Trophoblast cell (in vitro differentiated cells and primary cell): Measurements from ENCODE around the gene ARL6IP6.
A peak's percentile ranks its signal among the peaks of the same experiment; 100 is the strongest.

ENCODE experiments used
- DNase-seq, 2 donors: peaks; one replicate each; pipeline ENCODE4 v3.0.0-alpha.2; 2016
- H2AFZ ChIP-seq: 2 replicates; pipeline ENCODE4 v1.6.1; 2013; ENCODE audit warnings: low read length, moderate library complexity, mild to moderate bottlenecking; ENCODE audit not compliant: insufficient read depth, poor library complexity
- H2AK5ac ChIP-seq: 2 replicates; pipeline ENCODE4 v1.6.1; 2013; ENCODE audit warnings: mild to moderate bottlenecking, low read length
- H2BK120ac ChIP-seq: 2 replicates; pipeline ENCODE4 v1.6.1; 2013; ENCODE audit warnings: low read length, mild to moderate bottlenecking, moderate library complexity; ENCODE audit not compliant: insufficient read depth, poor library complexity
- H2BK12ac ChIP-seq: 2 replicates; pipeline ENCODE4 v1.6.1; 2013; ENCODE audit warnings: mild to moderate bottlenecking, low read length, moderate library complexity
- H2BK5ac ChIP-seq: 2 replicates; pipeline ENCODE4 v1.6.1; 2013; ENCODE audit warnings: low read length, low read depth, moderate library complexity, mild to moderate bottlenecking; ENCODE audit not compliant: poor library complexity
- H3K14ac ChIP-seq: 2 replicates; pipeline ENCODE4 v1.6.1; 2013; ENCODE audit warnings: mild to moderate bottlenecking, low read length
- H3K18ac ChIP-seq: 2 replicates; pipeline ENCODE4 v1.6.1; 2013; ENCODE audit warnings: mild to moderate bottlenecking, low read length
- H3K23ac ChIP-seq: 2 replicates; pipeline ENCODE4 v1.6.1; 2013; ENCODE audit warnings: low read length
- H3K27ac ChIP-seq: 2 replicates; pipeline ENCODE4 v1.5.1; 2013; ENCODE audit warnings: low read depth, mild to moderate bottlenecking, inconsistent platforms, low read length, moderate library complexity
- H3K27me3 ChIP-seq: 2 replicates; pipeline ENCODE4 v1.6.1; 2013; ENCODE audit warnings: inconsistent platforms, mild to moderate bottlenecking, low read length, moderate library complexity; ENCODE audit not compliant: insufficient read depth
- H3K36me3 ChIP-seq, 2 experiments: 1 replicate in 1 of 2; 2 replicates in 1 of 2; pipeline ENCODE4 v1.6.1; 2013; ENCODE audit warnings: low read length in 2 of 2, mild to moderate bottlenecking in 2 of 2, moderate library complexity in 1 of 2; ENCODE audit not compliant: insufficient read depth in 2 of 2, control insufficient read depth in 1 of 2
- H3K4ac ChIP-seq: 2 replicates; pipeline ENCODE4 v1.6.1; 2013; ENCODE audit warnings: low read depth, mild to moderate bottlenecking, low read length, moderate library complexity
- H3K4me1 ChIP-seq, 2 experiments: 1 replicate in 1 of 2; 2 replicates in 1 of 2; pipeline ENCODE4 v1.6.1; 2013; ENCODE audit warnings: low read length in 2 of 2, mild to moderate bottlenecking in 2 of 2, moderate library complexity in 1 of 2; ENCODE audit not compliant: insufficient read depth in 2 of 2, control insufficient read depth in 1 of 2
- H3K4me2 ChIP-seq: 2 replicates; pipeline ENCODE4 v1.6.1; 2013; ENCODE audit warnings: inconsistent platforms, mild to moderate bottlenecking, low read length, moderate library complexity
- H3K4me3 ChIP-seq: 2 replicates; pipeline ENCODE4 v1.5.1; 2013; ENCODE audit warnings: mild to moderate bottlenecking, low read depth, low read length, inconsistent platforms
- H3K79me1 ChIP-seq: one replicate; pipeline ENCODE4 v1.6.1; 2013; ENCODE audit warnings: low read length
- H3K79me2 ChIP-seq: 2 replicates; pipeline ENCODE4 v1.6.1; 2013; ENCODE audit warnings: low read length, mild to moderate bottlenecking; ENCODE audit not compliant: control insufficient read depth, insufficient read depth, poor library complexity
- H3K9ac ChIP-seq: 2 replicates; pipeline ENCODE4 v1.6.1; 2013; ENCODE audit warnings: mild to moderate bottlenecking, low read length
- H3K9me3 ChIP-seq: 2 replicates; pipeline ENCODE4 v1.6.1; 2013; ENCODE audit warnings: low read depth, mild to moderate bottlenecking, control low read depth, inconsistent platforms, low read length; ENCODE audit not compliant: insufficient read depth
- H4K12ac ChIP-seq: 2 replicates; pipeline ENCODE4 v1.6.1; 2013; ENCODE audit warnings: low read depth, mild to moderate bottlenecking, low read length, moderate library complexity
- H4K8ac ChIP-seq: 2 replicates; pipeline ENCODE4 v1.6.1; 2013; ENCODE audit warnings: low read depth, mild to moderate bottlenecking, low read length, moderate library complexity
- H4K91ac ChIP-seq: one replicate; pipeline ENCODE4 v1.6.1; 2013; ENCODE audit warnings: low read depth, mild to moderate bottlenecking, low read length, moderate library complexity
- WGBS: extraction: QIAGEN DNeasy Blood & Tissue Kit; methylation state at CpG from one replicate; pipeline ENCODE4 v1.1.7; 2013; ENCODE audit warnings: missing lambda C conversion rate; ENCODE audit not compliant: insufficient read length, insufficient coverage; ENCODE audit errors: extremely low coverage; 5-methylcytosine and 5-hydroxymethylcytosine counted together

Gene ARL6IP6

GRCh38 chr2:152790883-152791282 is 72.5 kb downstream of the ARL6IP6 start:
- H3K14ac ChIP-seq = no peak overlapping the region
- H2AK5ac ChIP-seq = no peak overlapping the region
- peak overlapping the region; percentile 26 for H3K4me3 ChIP-seq
- no peak overlapping the region for H2BK12ac ChIP-seq
- H2AFZ ChIP-seq = no peak overlapping the region
- H3K4me1 ChIP-seq = no peaks in the 10 kb centered on the region
- H3K27me3 ChIP-seq = no peaks in the 10 kb centered on the region
- H4K12ac ChIP-seq = no peak overlapping the region
- no peak overlapping the region for H3K23ac ChIP-seq
- H4K91ac ChIP-seq = no peak overlapping the region
- H2BK5ac ChIP-seq = no peak overlapping the region
- H3K9me3 ChIP-seq = peaks cover 5% of the 10 kb centered on the region
- no peak for DNase-seq
- H2BK120ac ChIP-seq = no peak overlapping the region
- H3K79me1 ChIP-seq = no peaks in the 10 kb centered on the region
- no peak overlapping the region for H3K9ac ChIP-seq
- H3K18ac ChIP-seq = no peak overlapping the region
- H3K27ac ChIP-seq = no peak overlapping the region
- H3K36me3 ChIP-seq = no peaks in the 10 kb centered on the region
- no CpG with 5 or more reads among the region's 9 CpGs for WGBS
- no peak overlapping the region for H3K4ac ChIP-seq
- no peak overlapping the region for H3K4me2 ChIP-seq
- H3K79me2 ChIP-seq = no peaks in the 10 kb centered on the region
- H4K8ac ChIP-seq = no peak overlapping the region

- no CpG with 5 or more reads among the region's 3 CpGs for WGBS
Measured at GRCh38 chr2:152791979-152792378, 73.6 kb downstream of the ARL6IP6 start.

GRCh38 chr2:152792974-152793373 is 74.6 kb downstream of the ARL6IP6 start:
- Histone ChIP-seq H4K8ac (no peak overlapping the region), H3K27me3 (no peaks in the 10 kb centered on the region), H3K9ac (no peak overlapping the region), H3K4me2 (no peak overlapping the region), H2AK5ac (no peak overlapping the region), H2BK120ac (no peak overlapping the region), H3K79me2 (no peaks in the 10 kb centered on the region), H2AFZ (no peak overlapping the region), H4K12ac (no peak overlapping the region), H3K9me3 (peaks cover 3% of the 10 kb centered on the region), H3K79me1 (no peaks in the 10 kb centered on the region), H3K23ac (no peak overlapping the region), H3K18ac (no peak overlapping the region), H3K27ac (no peak overlapping the region), H2BK5ac (no peak overlapping the region), H3K14ac (no peak overlapping the region), H3K4me3 (no peak overlapping the region), H3K36me3 (no peaks in the 10 kb centered on the region), H3K4me1 (no peaks in the 10 kb centered on the region), H3K4ac (no peak overlapping the region), H4K91ac (no peak overlapping the region), H2BK12ac (no peak overlapping the region)
- DNase-seq = no peak
- WGBS = no CpG with 5 or more reads among the region's 4 CpGs

More at GRCh38 chr2:152791979-152792378, 73.6 kb downstream of the ARL6IP6 start:
- no peak overlapping the region for H2AK5ac ChIP-seq
- H3K4me2 ChIP-seq = no peak overlapping the region
- H4K91ac ChIP-seq = no peak overlapping the region
- H4K8ac ChIP-seq = no peak overlapping the region
- H3K36me3 ChIP-seq = no peaks in the 10 kb centered on the region
- no peaks in the 10 kb centered on the region for H3K79me1 ChIP-seq
- no peak overlapping the region for H3K4me3 ChIP-seq
- no peak overlapping the region for H3K9ac ChIP-seq
- no peak overlapping the region for H3K23ac ChIP-seq
- no peak overlapping the region for H2AFZ ChIP-seq
- H2BK5ac ChIP-seq = no peak overlapping the region
- no peak overlapping the region for H2BK120ac ChIP-seq
- H3K4me1 ChIP-seq = no peaks in the 10 kb centered on the region
- H3K9me3 ChIP-seq = peaks cover 3% of the 10 kb centered on the region
- no peak overlapping the region for H3K18ac ChIP-seq
- no peak overlapping the region for H3K27ac ChIP-seq
- no peak overlapping the region for H4K12ac ChIP-seq
- no peak overlapping the region for H2BK12ac ChIP-seq
- no peak overlapping the region for H3K14ac ChIP-seq
- H3K4ac ChIP-seq = no peak overlapping the region
- no peaks in the 10 kb centered on the region for H3K27me3 ChIP-seq
- no peak for DNase-seq
- H3K79me2 ChIP-seq = no peaks in the 10 kb centered on the region

- no peak overlapping the region for H3K27ac ChIP-seq
- no peak overlapping the region for H2AFZ ChIP-seq
Measured at GRCh38 chr2:152796941-152797340, 78.5 kb downstream of the ARL6IP6 start.

More at GRCh38 chr2:152796941-152797340, 78.5 kb downstream of the ARL6IP6 start:
- Histone ChIP-seq H3K79me2 (no peaks in the 10 kb centered on the region), H3K79me1 (no peaks in the 10 kb centered on the region), H3K18ac (no peak overlapping the region), H3K4me2 (no peak overlapping the region), H3K23ac (no peak overlapping the region), H2BK5ac (no peak overlapping the region), H3K4ac (no peak overlapping the region), H3K36me3 (no peaks in the 10 kb centered on the region), H3K4me1 (no peaks in the 10 kb centered on the region), H4K91ac (no peak overlapping the region), H2BK120ac (no peak overlapping the region), H4K8ac (no peak overlapping the region), H3K14ac (no peak overlapping the region), H2AK5ac (no peak overlapping the region), H4K12ac (no peak overlapping the region), H3K9me3 (no peaks in the 10 kb centered on the region), H3K4me3 (no peak overlapping the region), H3K27me3 (no peaks in the 10 kb centered on the region), H2BK12ac (no peak overlapping the region), H3K9ac (no peak overlapping the region)
- no peak for DNase-seq
- WGBS = no CpG with 5 or more reads among the region's 1 CpG
